GM12878 (cell line): ENCODE data around the gene RXFP4. TPM values are rescaled to one million over a fixed set of nuclear protein-coding genes. Genes with fewer than 3 reads are reported as not detected.
A peak's percentile ranks its signal among the peaks of the same experiment; 100 is the strongest.

Experiments used
- CHD4 ChIP-seq: fragments of 200-600 bp; sonication (generic); IDR thresholded peaks from 2 replicates; pipeline ENCODE4 v1.6.1; 2016; ENCODE audit warnings: mild to moderate bottlenecking
- ELK1 ChIP-seq: IDR thresholded peaks from 2 replicates; pipeline ENCODE4 v1.6.1; 2012; ENCODE audit warnings: low read depth, low read length, improper control_type of control experiment
- ETV6 ChIP-seq, 2 experiments: fragments of 450-650 bp in 1 of 2; IDR thresholded peaks in 1 of 2; conservative IDR thresholded peaks in 1 of 2; 2 replicates each; pipeline ENCODE4 v1.6.1; 2014; ENCODE audit warnings: antibody characterized with exemption in 1 of 2, borderline replicate concordance in 1 of 2, low read depth in 1 of 2, mild to moderate bottlenecking in 1 of 2, moderate library complexity in 1 of 2
- GATAD2B ChIP-seq: fragments of 450-650 bp; conservative IDR thresholded peaks from 2 replicates; pipeline ENCODE4 v1.6.1; 2017; ENCODE audit warnings: low read depth, mild to moderate bottlenecking, moderate library complexity
- MLLT1 ChIP-seq: fragments of 450-650 bp; IDR thresholded peaks from 2 replicates; pipeline ENCODE4 v1.6.1; 2016; ENCODE audit warnings: mild to moderate bottlenecking
- MYC ChIP-seq: IDR thresholded peaks from 2 replicates; pipeline ENCODE4 v1.6.1; 2011; ENCODE audit warnings: mild to moderate bottlenecking, low read length, moderate library complexity, inconsistent platforms; ENCODE audit not compliant: insufficient read depth, insufficient replicate concordance, insufficient read length, severe bottlenecking
- NFIC ChIP-seq: IDR thresholded peaks from 2 replicates; pipeline ENCODE4 v1.6.1; 2012; ENCODE audit warnings: low read depth, mild to moderate bottlenecking, inconsistent platforms, low read length, moderate library complexity
- NR2F1 ChIP-seq: fragments of 450-650 bp; conservative IDR thresholded peaks from 2 replicates; pipeline ENCODE4 v1.6.1; 2017; ENCODE audit warnings: mild to moderate bottlenecking
- PAX5 ChIP-seq: IDR thresholded peaks from 2 replicates; pipeline ENCODE4 v1.6.1; 2011; ENCODE audit warnings: low read depth, low read length, borderline replicate concordance
- SPI1 ChIP-seq: IDR thresholded peaks from 2 replicates; pipeline ENCODE4 v1.6.1; 2011; ENCODE audit warnings: low read depth, mild to moderate bottlenecking, low read length, moderate library complexity, borderline replicate concordance; ENCODE audit not compliant: insufficient read depth
- TARDBP ChIP-seq: IDR thresholded peaks from 2 replicates; pipeline ENCODE4 v1.6.1; 2016; ENCODE audit warnings: borderline replicate concordance
- TCF3 ChIP-seq: IDR thresholded peaks from 2 replicates; pipeline ENCODE4 v1.6.1; 2012; ENCODE audit warnings: low read depth, mild to moderate bottlenecking, low read length, borderline replicate concordance; ENCODE audit not compliant: insufficient read depth
- WRNIP1 ChIP-seq: IDR thresholded peaks from 2 replicates; pipeline ENCODE4 v1.6.1; 2011; ENCODE audit warnings: low read depth, low read length, improper control_type of control experiment, borderline replicate concordance
- ZNF207 ChIP-seq: fragments of 450-650 bp; IDR thresholded peaks from 2 replicates; pipeline ENCODE4 v1.6.1; 2014; ENCODE audit warnings: antibody characterized with exemption, mild to moderate bottlenecking, borderline replicate concordance
- ZNF384 ChIP-seq: IDR thresholded peaks from 2 replicates; pipeline ENCODE4 v1.6.1; 2012; ENCODE audit warnings: low read depth, mild to moderate bottlenecking, low read length, improper control_type of control experiment, borderline replicate concordance
- ZNF687 ChIP-seq: fragments of 450-650 bp; IDR thresholded peaks from 2 replicates; pipeline ENCODE4 v1.6.1; 2017; ENCODE audit warnings: mild to moderate bottlenecking, moderate library complexity
- polyA plus RNA-seq, 11 experiments: library from polyadenylated mRNA; depleted of rRNA in 4 of 11; unstranded in 6 of 11; stranded (reverse) in 5 of 11; fragments of >200 nt; fragmentation: Nextera tagmentation in 4 of 11; fragmentation: Illumina TruSeq in 1 of 11; extraction: Ambion mirVana in 4 of 11; extraction: Trizol in 1 of 11; gene quantifications; 1 replicate in 1 of 11; 2 replicates in 10 of 11; pipeline versions ENCODE4 v1.2.1 to v1.2.3, GENCODE V29; 2011 to 2016; ENCODE audit warnings: inconsistent platforms in 2 of 11, missing spikeins in 2 of 11, low read depth in 1 of 11
- total RNA-seq, 4 experiments: library from RNA; depleted of rRNA in 3 of 4; stranded (reverse); fragments of >200 nt in 3 of 4; fragmentation: Illumina TruSeq in 1 of 4; extraction: Trizol in 1 of 4; gene quantifications; 2 replicates each; pipeline versions ENCODE4 v1.2.1 to v1.2.3, GENCODE V29; 2013 to 2021
- TF ChIP-seq, protein P1 (sequence below): IDR thresholded peaks from 2 replicates; pipeline ENCODE4 v1.6.1; 2012; ENCODE audit warnings: improper control_type of control experiment, low read depth, low read length; ENCODE audit not compliant: insufficient replicate concordance

The RXFP4 gene
- total and polyA plus RNA-seq, 10 of the 15 experiments (the other 5 are each of a cell fraction or from before 2014, with no cell fraction given), result 0.10 to 0.40 (median 0.39) TPM; not detected in 7

GRCh38 chr1:155978325-155978972 is 37.0 kb downstream of the RXFP4 start, which contains the start of gene ARHGEF2 (continued):
- TF ChIP-seq ETV6 (conservative IDR thresholded peaks at IDR 0.05 in 1 of 2, IDR thresholded peaks at IDR 0.05 in 1 of 2; ENCODE audit: borderline replicate concordance in 1 of 2, low read depth in 1 of 2) (no peak; a peak in 1 of 4 replicates), GATAD2B (0 out of 2 replicates have a peak, but pooled peaks have one; percentile 21), ZNF384 (no peak), ZNF687 (no peak; the same call in 1 of the 2 replicates), NR2F1 (no peak; the same call in 1 of the 2 replicates), WRNIP1 (no peak), MYC (peak; percentile 21), SPI1 (peak; percentile 91), MLLT1 (peak; percentile 62), ZNF207 (no peak), PAX5 (no peak), TARDBP (no peak), TCF3 (0 out of 2 replicates have a peak, but pooled peaks have one; percentile 20), ELK1 (no peak), NFIC (no peak), CHD4 (no peak)
- TF ChIP-seq, protein P1, sequence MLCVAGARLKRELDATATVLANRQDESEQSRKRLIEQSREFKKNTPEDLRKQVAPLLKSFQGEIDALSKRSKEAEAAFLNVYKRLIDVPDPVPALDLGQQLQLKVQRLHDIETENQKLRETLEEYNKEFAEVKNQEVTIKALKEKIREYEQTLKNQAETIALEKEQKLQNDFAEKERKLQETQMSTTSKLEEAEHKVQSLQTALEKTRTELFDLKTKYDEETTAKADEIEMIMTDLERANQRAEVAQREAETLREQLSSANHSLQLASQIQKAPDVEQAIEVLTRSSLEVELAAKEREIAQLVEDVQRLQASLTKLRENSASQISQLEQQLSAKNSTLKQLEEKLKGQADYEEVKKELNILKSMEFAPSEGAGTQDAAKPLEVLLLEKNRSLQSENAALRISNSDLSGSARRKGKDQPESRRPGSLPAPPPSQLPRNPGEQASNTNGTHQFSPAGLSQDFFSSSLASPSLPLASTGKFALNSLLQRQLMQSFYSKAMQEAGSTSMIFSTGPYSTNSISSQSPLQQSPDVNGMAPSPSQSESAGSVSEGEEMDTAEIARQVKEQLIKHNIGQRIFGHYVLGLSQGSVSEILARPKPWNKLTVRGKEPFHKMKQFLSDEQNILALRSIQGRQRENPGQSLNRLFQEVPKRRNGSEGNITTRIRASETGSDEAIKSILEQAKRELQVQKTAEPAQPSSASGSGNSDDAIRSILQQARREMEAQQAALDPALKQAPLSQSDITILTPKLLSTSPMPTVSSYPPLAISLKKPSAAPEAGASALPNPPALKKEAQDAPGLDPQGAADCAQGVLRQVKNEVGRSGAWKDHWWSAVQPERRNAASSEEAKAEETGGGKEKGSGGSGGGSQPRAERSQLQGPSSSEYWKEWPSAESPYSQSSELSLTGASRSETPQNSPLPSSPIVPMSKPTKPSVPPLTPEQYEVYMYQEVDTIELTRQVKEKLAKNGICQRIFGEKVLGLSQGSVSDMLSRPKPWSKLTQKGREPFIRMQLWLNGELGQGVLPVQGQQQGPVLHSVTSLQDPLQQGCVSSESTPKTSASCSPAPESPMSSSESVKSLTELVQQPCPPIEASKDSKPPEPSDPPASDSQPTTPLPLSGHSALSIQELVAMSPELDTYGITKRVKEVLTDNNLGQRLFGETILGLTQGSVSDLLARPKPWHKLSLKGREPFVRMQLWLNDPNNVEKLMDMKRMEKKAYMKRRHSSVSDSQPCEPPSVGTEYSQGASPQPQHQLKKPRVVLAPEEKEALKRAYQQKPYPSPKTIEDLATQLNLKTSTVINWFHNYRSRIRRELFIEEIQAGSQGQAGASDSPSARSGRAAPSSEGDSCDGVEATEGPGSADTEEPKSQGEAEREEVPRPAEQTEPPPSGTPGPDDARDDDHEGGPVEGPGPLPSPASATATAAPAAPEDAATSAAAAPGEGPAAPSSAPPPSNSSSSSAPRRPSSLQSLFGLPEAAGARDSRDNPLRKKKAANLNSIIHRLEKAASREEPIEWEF, result no peak
